Activated T-helper 2 cell treated with anti-CD3 and anti-CD28 coated beads, Interferon-gamma antibody, Interleukin-2, Interleukin-4, amounts not matched to agents 10 μg/mL and 5 μg/mL and 100 μg/mL, durations not matched to agents 14 hours and 24 hours and 36 hours (primary cell): ENCODE measurements around the gene SACM1L. TPM values are rescaled to one million over a fixed set of nuclear protein-coding genes. Genes with fewer than 3 reads are reported as not detected.

Source experiments
- total RNA-seq: library from RNA; stranded (reverse); gene quantifications from 2 replicates; pipeline ENCODE4 v1.2.3, GENCODE V29; 2022

The SACM1L gene
- total RNA-seq, 1 donor from 2014 or later: 105 TPM

Other genes starting within 250 kb of the SACM1L start
- gene LIMD1, start 94.6 kb upstream of the SACM1L start, total RNA-seq: 42.3 and 43.2 TPM in 2 replicates
- gene SLC6A20, start 107.1 kb downstream of the SACM1L start, total RNA-seq: not detected in 2 replicates
- 3.2 and 4.6 TPM in 2 replicates for gene LZTFL1, start 152.7 kb downstream of the SACM1L start, total RNA-seq
- gene CCR9, start 197.1 kb downstream of the SACM1L start, total RNA-seq: not detected in 2 replicates